ENCODE data around the gene DIP2C. TPM values are rescaled to one million over a fixed set of nuclear protein-coding genes. Genes with fewer than 3 reads are reported as not detected.

DIP2C gene
- total and polyA plus RNA-seq, 7 experiments from 2014 or later = 1.1 to 8.7 (median 4.5) TPM

- ChIA-PET POLR2A (no interaction called here), CTCF (no interaction called here)
- H3K27me3 ChIP-seq (ENCODE audit: control insufficient read depth in 2 of 2, insufficient read depth in 2 of 2, low read length in 2 of 2) = no peaks in the 10 kb centered on the region
- no peaks in the 10 kb centered on the region for H3K9me3 ChIP-seq (ENCODE audit: control insufficient read depth in 2 of 3, low read length in 3 of 3)
- H3K36me3 Mint-ChIP-seq = peaks cover 0 to 24% (median 16%) of the 10 kb centered on the region in 5 donors
- H3K36me3 ChIP-seq (ENCODE audit: control insufficient read depth in 2 of 3, insufficient read depth in 3 of 3, low read length in 3 of 3) = peaks cover 0 to 9% (median 0%) of the 10 kb centered on the region in 3 experiments
- H3K4me1 Mint-ChIP-seq = peaks cover 0 to 5% (median 0%) of the 10 kb centered on the region in 7 donors
- intact Hi-C loops (cut with micrococcal nuclease) = no loop called here
- H3K4me3 ChIP-seq (ENCODE audit: low read length) = no peak overlapping the region
- H3K27ac Mint-ChIP-seq = peak overlapping the region in 2 of 9 donors; percentile 6
- DNase-seq (no peak), ATAC-seq (no peak)
- no peaks in the 10 kb centered on the region for H3K9me3 Mint-ChIP-seq
- peaks cover 0 to 3% (median 0%) of the 10 kb centered on the region in 5 donors for H3K27me3 Mint-ChIP-seq
- no peak overlapping the region for H3K4me3 Mint-ChIP-seq
- no peaks in the 10 kb centered on the region for H3K4me1 ChIP-seq (ENCODE audit: control insufficient read depth in 2 of 2, insufficient read depth in 2 of 2, low read length in 2 of 2)
- H3K27ac ChIP-seq (ENCODE audit: low read depth, low read length) = no peak overlapping the region
These were observed 285.1 kb downstream of the DIP2C start for GRCh38 chr10:404346-404745.

- no peaks in the 10 kb centered on the region for H3K9me3 Mint-ChIP-seq
- H3K36me3 Mint-ChIP-seq = no peaks in the 10 kb centered on the region
- H3K4me3 ChIP-seq (ENCODE audit: low read length) = no peak overlapping the region
- H3K27ac ChIP-seq (ENCODE audit: low read depth, low read length) = no peak overlapping the region
- intact Hi-C loops (cut with micrococcal nuclease) = loop anchor here in 1 of 2 donors (5.0 kb wide), 1 partner anchor 73 kb away; no protein-coding TSS in a partner anchor
- no peaks in the 10 kb centered on the region for H3K36me3 ChIP-seq (ENCODE audit: control insufficient read depth in 2 of 3, insufficient read depth in 3 of 3, low read length in 3 of 3)
- H3K4me1 Mint-ChIP-seq = peaks cover 0 to 8% (median 0%) of the 10 kb centered on the region in 7 donors
- no peaks in the 10 kb centered on the region for H3K27me3 Mint-ChIP-seq
- ATAC-seq (no peak), DNase-seq (no peak)
- H3K27me3 ChIP-seq (ENCODE audit: control insufficient read depth in 2 of 2, insufficient read depth in 2 of 2, low read length in 2 of 2) = no peaks in the 10 kb centered on the region
- H3K27ac Mint-ChIP-seq = no peak overlapping the region
- no peaks in the 10 kb centered on the region for H3K4me1 ChIP-seq (ENCODE audit: control insufficient read depth in 2 of 2, insufficient read depth in 2 of 2, low read length in 2 of 2)
- CTCF ChIA-PET = interaction anchor here (0.7 to 1.3 kb wide), 2 partner anchors 15 to 113 kb away, joined by 3 to 4 read pairs; no protein-coding TSS in a partner anchor
- POLR2A ChIA-PET = no interaction called here
- no peaks in the 10 kb centered on the region for H3K9me3 ChIP-seq (ENCODE audit: control insufficient read depth in 2 of 3, low read length in 3 of 3)
- H3K4me3 Mint-ChIP-seq = no peak overlapping the region
These were observed 290.5 kb downstream of the DIP2C start for GRCh38 chr10:398954-399353.

GRCh38 chr10:397321-398068 is 292.0 kb downstream of the DIP2C start:
- Mint-ChIP-seq H3K4me3 (no peak overlapping the region), H3K9me3 (no peaks in the 10 kb centered on the region), H3K27ac (no peak overlapping the region), H3K27me3 (no peaks in the 10 kb centered on the region), H3K36me3 (peaks cover 0 to 6% (median 4%) of the 10 kb centered on the region in 5 donors), H3K4me1 (peaks cover 0 to 6% (median 0%) of the 10 kb centered on the region in 7 donors)
- H3K4me1 ChIP-seq (ENCODE audit: control insufficient read depth in 2 of 2, insufficient read depth in 2 of 2, low read length in 2 of 2) = no peaks in the 10 kb centered on the region
- H3K9me3 ChIP-seq (ENCODE audit: control insufficient read depth in 2 of 3, low read length in 3 of 3) = no peaks in the 10 kb centered on the region
- intact Hi-C loops (cut with micrococcal nuclease) = loop anchor here in 1 of 2 donors (5.0 kb wide), 1 partner anchor 75 kb away; no protein-coding TSS in a partner anchor
- H3K27ac ChIP-seq (ENCODE audit: low read depth, low read length) = no peak overlapping the region
- no peak overlapping the region for H3K4me3 ChIP-seq (ENCODE audit: low read length)
- ChIA-PET CTCF (no interaction called here), POLR2A (no interaction called here)
- no peaks in the 10 kb centered on the region for H3K36me3 ChIP-seq (ENCODE audit: control insufficient read depth in 2 of 3, insufficient read depth in 3 of 3, low read length in 3 of 3)
- ATAC-seq (no peak), DNase-seq (no peak)
- H3K27me3 ChIP-seq (ENCODE audit: control insufficient read depth in 2 of 2, insufficient read depth in 2 of 2, low read length in 2 of 2) = no peaks in the 10 kb centered on the region

GRCh38 chr10:396535-397220 is 292.8 kb downstream of the DIP2C start:
- no peak overlapping the region for H3K4me3 ChIP-seq (ENCODE audit: low read length)
- POLR2A ChIA-PET = no interaction called here
- no peak for DNase-seq
- no peak for ATAC-seq
- no peaks in the 10 kb centered on the region for H3K27me3 ChIP-seq (ENCODE audit: control insufficient read depth in 2 of 2, insufficient read depth in 2 of 2, low read length in 2 of 2)
- intact Hi-C loops (cut with micrococcal nuclease) = loop anchor here in 1 of 2 donors (5.0 kb wide), 1 partner anchor 76 kb away; no protein-coding TSS in a partner anchor
- Mint-ChIP-seq H3K4me3 (no peak overlapping the region), H3K27ac (peak overlapping the region in 1 of 9 donors; percentile 36), H3K36me3 (peaks cover 0 to 6% (median 4%) of the 10 kb centered on the region in 5 donors), H3K4me1 (peaks cover 0 to 6% (median 0%) of the 10 kb centered on the region in 7 donors), H3K9me3 (no peaks in the 10 kb centered on the region), H3K27me3 (no peaks in the 10 kb centered on the region)
- no peaks in the 10 kb centered on the region for H3K36me3 ChIP-seq (ENCODE audit: control insufficient read depth in 2 of 3, insufficient read depth in 3 of 3, low read length in 3 of 3)
- CTCF ChIA-PET = no interaction called here
- no peaks in the 10 kb centered on the region for H3K4me1 ChIP-seq (ENCODE audit: control insufficient read depth in 2 of 2, insufficient read depth in 2 of 2, low read length in 2 of 2)
- no peaks in the 10 kb centered on the region for H3K9me3 ChIP-seq (ENCODE audit: control insufficient read depth in 2 of 3, low read length in 3 of 3)
- H3K27ac ChIP-seq (ENCODE audit: low read depth, low read length) = no peak overlapping the region

- ATAC-seq (no peak), DNase-seq (no peak)
- no peaks in the 10 kb centered on the region for H3K36me3 ChIP-seq (ENCODE audit: control insufficient read depth in 2 of 3, insufficient read depth in 3 of 3, low read length in 3 of 3)
- no peaks in the 10 kb centered on the region for H3K27me3 ChIP-seq (ENCODE audit: control insufficient read depth in 2 of 2, insufficient read depth in 2 of 2, low read length in 2 of 2)
- Mint-ChIP-seq H3K36me3 (peaks cover 0 to 6% (median 4%) of the 10 kb centered on the region in 5 donors), H3K27me3 (no peaks in the 10 kb centered on the region), H3K4me3 (no peak overlapping the region), H3K4me1 (peaks cover 0 to 6% (median 0%) of the 10 kb centered on the region in 7 donors), H3K27ac (no peak overlapping the region), H3K9me3 (no peaks in the 10 kb centered on the region)
- no peak overlapping the region for H3K27ac ChIP-seq (ENCODE audit: low read depth, low read length)
- no peaks in the 10 kb centered on the region for H3K4me1 ChIP-seq (ENCODE audit: control insufficient read depth in 2 of 2, insufficient read depth in 2 of 2, low read length in 2 of 2)
- POLR2A ChIA-PET = no interaction called here
- H3K4me3 ChIP-seq (ENCODE audit: low read length) = no peak overlapping the region
- CTCF ChIA-PET = no interaction called here
- H3K9me3 ChIP-seq (ENCODE audit: control insufficient read depth in 2 of 3, low read length in 3 of 3) = no peaks in the 10 kb centered on the region
- intact Hi-C loops (cut with micrococcal nuclease) = loop anchor here in 1 of 2 donors (5.0 kb wide), 1 partner anchor 76 kb away; no protein-coding TSS in a partner anchor
These were observed 293.4 kb downstream of the DIP2C start for GRCh38 chr10:396107-396506.

GRCh38 chr10:395665-396064 is 293.8 kb downstream of the DIP2C start:
- POLR2A ChIA-PET = no interaction called here
- Mint-ChIP-seq H3K9me3 (no peaks in the 10 kb centered on the region), H3K27me3 (no peaks in the 10 kb centered on the region), H3K27ac (no peak overlapping the region), H3K4me3 (no peak overlapping the region), H3K36me3 (peaks cover 0 to 6% (median 4%) of the 10 kb centered on the region in 5 donors), H3K4me1 (peaks cover 0 to 6% (median 0%) of the 10 kb centered on the region in 7 donors)
- no peaks in the 10 kb centered on the region for H3K9me3 ChIP-seq (ENCODE audit: control insufficient read depth in 2 of 3, low read length in 3 of 3)
- H3K27me3 ChIP-seq (ENCODE audit: control insufficient read depth in 2 of 2, insufficient read depth in 2 of 2, low read length in 2 of 2) = no peaks in the 10 kb centered on the region
- H3K27ac ChIP-seq (ENCODE audit: low read depth, low read length) = no peak overlapping the region
- ATAC-seq (no peak), DNase-seq (no peak)
- no peaks in the 10 kb centered on the region for H3K36me3 ChIP-seq (ENCODE audit: control insufficient read depth in 2 of 3, insufficient read depth in 3 of 3, low read length in 3 of 3)
- no peaks in the 10 kb centered on the region for H3K4me1 ChIP-seq (ENCODE audit: control insufficient read depth in 2 of 2, insufficient read depth in 2 of 2, low read length in 2 of 2)
- CTCF ChIA-PET = no interaction called here
- intact Hi-C loops (cut with micrococcal nuclease) = loop anchor here in 1 of 2 donors (5.0 kb wide), 1 partner anchor 77 kb away; no protein-coding TSS in a partner anchor
- H3K4me3 ChIP-seq (ENCODE audit: low read length) = no peak overlapping the region
